CD8-positive, alpha-beta memory T cell (primary cell): ENCODE measurements around the gene LAD1. TPM values are rescaled to one million over a fixed set of nuclear protein-coding genes. Genes with fewer than 3 reads are reported as not detected.

Source experiments
- CTCF ChIA-PET: fragments of 350-600 bp; sonication (Branson Sonifier 250); formaldehyde crosslinking; loops from one replicate; lab custom pipeline; 2021; ENCODE audit warnings: antibody characterized with exemption; lab: Charles Lee
- POLR2A ChIA-PET: fragments of 350-600 bp; sonication (Branson Sonifier 250); formaldehyde crosslinking; loops from one replicate; lab custom pipeline; 2021; ENCODE audit warnings: antibody characterized with exemption; lab: Charles Lee
- DNase-seq, 5 donors: peaks; one replicate each; pipeline versions ENCODE4 v3.0.0 to v3.0.0-alpha.2; 2020 to 2022; ENCODE audit warnings: mixed read lengths in 1 of 5
- H3K27ac ChIP-seq: one replicate; pipeline ENCODE4 v1.7.0; 2013; ENCODE audit warnings: low read depth, mild to moderate bottlenecking, low read length, moderate library complexity
- H3K27me3 ChIP-seq: 2 replicates; pipeline ENCODE4 v1.7.0; 2013; ENCODE audit warnings: low read length, mild to moderate bottlenecking; ENCODE audit not compliant: insufficient read depth, poor library complexity, severe bottlenecking
- H3K36me3 ChIP-seq: 2 replicates; pipeline ENCODE4 v1.7.0; 2013; ENCODE audit warnings: mild to moderate bottlenecking, low read length, moderate library complexity; ENCODE audit not compliant: insufficient read depth
- H3K4me1 ChIP-seq: 2 replicates; pipeline ENCODE4 v1.7.0; 2013; ENCODE audit warnings: mild to moderate bottlenecking, low read length, moderate library complexity; ENCODE audit not compliant: insufficient read depth
- H3K4me3 ChIP-seq: 2 replicates; pipeline ENCODE4 v1.7.0; 2013; ENCODE audit warnings: mild to moderate bottlenecking, low read length
- H3K9me3 ChIP-seq: 2 replicates; pipeline ENCODE4 v1.7.0; 2013; ENCODE audit warnings: mild to moderate bottlenecking, low read length
- H3K27ac Mint-ChIP-seq, 8 donors: one replicate each; pipeline ENCODE4 v1.8.0; 2020 to 2021; ENCODE audit warnings: mixed read lengths in 8 of 8, mild to moderate bottlenecking in 6 of 8, inconsistent platforms in 3 of 8, moderate library complexity in 3 of 8
- H3K27me3 Mint-ChIP-seq, 2 donors: one replicate each; pipeline ENCODE4 v1.8.0; 2020 to 2021; ENCODE audit warnings: mixed read lengths in 2 of 2, mild to moderate bottlenecking in 1 of 2, moderate library complexity in 1 of 2
- H3K36me3 Mint-ChIP-seq, 3 donors: one replicate each; pipeline ENCODE4 v1.8.0; 2020 to 2021; ENCODE audit warnings: mixed read lengths in 3 of 3, inconsistent platforms in 1 of 3, mild to moderate bottlenecking in 1 of 3
- H3K4me1 Mint-ChIP-seq, 3 donors: one replicate each; pipeline ENCODE4 v1.8.0; 2020 to 2021; ENCODE audit warnings: mixed read lengths in 3 of 3, inconsistent platforms in 1 of 3, mild to moderate bottlenecking in 1 of 3
- H3K4me3 Mint-ChIP-seq, 7 donors: one replicate each; pipeline ENCODE4 v1.8.0; 2020 to 2021; ENCODE audit warnings: mixed read lengths in 7 of 7, mild to moderate bottlenecking in 6 of 7, moderate library complexity in 4 of 7, inconsistent platforms in 2 of 7
- H3K9me3 Mint-ChIP-seq, 5 donors: one replicate each; pipeline ENCODE4 v1.8.0; 2020 to 2022; ENCODE audit warnings: mixed read lengths in 5 of 5, mild to moderate bottlenecking in 3 of 5, moderate library complexity in 2 of 5, inconsistent platforms in 1 of 5
- polyA plus RNA-seq: library from polyadenylated mRNA; unstranded; fragments of 300-500 nt; fragmentation: Illumina TruSeq; gene quantifications from one replicate; pipeline ENCODE4 v1.2.3, GENCODE V29; 2021
- total RNA-seq, 2 experiments: library from RNA; stranded (reverse); gene quantifications; one replicate each; pipeline ENCODE4 v1.2.3, GENCODE V29; 2021

The LAD1 gene
- total and polyA plus RNA-seq, 3 experiments from 2014 or later = not detected

DNA sequence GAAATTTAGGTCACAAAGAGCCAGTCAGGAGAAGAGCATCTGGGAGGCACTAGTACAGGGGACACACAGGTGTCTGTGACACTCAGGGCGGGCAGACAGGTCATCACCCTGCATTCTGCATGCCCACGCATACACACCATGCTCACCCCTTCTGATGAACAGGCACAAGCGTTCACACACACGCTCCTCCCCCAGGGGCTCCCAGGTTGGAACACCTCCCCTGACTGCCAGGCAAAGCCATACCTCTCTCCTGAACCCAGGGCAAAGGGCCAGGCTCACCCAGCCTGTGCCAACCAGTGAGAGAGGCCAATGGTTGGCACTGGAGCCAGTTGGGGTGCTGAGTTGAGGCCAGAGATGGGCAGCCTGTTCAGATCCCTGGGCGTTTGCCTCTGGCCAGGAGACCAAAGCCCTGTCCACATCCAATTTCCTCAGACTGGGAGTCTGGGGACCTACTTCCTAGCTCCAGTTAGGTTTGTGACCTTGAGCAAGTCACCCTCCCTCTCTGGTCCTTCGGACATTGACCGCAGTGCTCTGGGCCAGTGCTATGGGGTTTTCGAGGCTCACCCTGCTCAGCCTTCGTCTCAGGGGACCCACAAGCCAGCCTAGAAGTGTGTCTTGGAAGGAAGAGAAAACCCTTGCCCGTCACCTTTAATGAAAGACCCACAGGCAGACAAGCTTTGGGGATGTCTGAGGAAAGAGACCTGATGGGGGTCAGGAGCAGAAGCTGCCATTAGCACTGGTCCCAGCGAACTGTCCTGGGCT is 5.8 kb upstream of the LAD1 start:
- Mint-ChIP-seq H3K27me3 (peaks cover 4 to 11% of the 10 kb centered on the region in 2 donors), H3K36me3 (no peaks in the 10 kb centered on the region), H3K9me3 (no peaks in the 10 kb centered on the region), H3K27ac (peak overlapping the region in 1 of 8 donors; percentile 72), H3K4me3 (no peak overlapping the region), H3K4me1 (peaks cover 0 to 3% (median 0%) of the 10 kb centered on the region in 3 donors)
- Histone ChIP-seq H3K4me1 (no peaks in the 10 kb centered on the region), H3K27me3 (no peaks in the 10 kb centered on the region), H3K27ac (no peak overlapping the region), H3K4me3 (no peak overlapping the region), H3K9me3 (no peaks in the 10 kb centered on the region), H3K36me3 (no peaks in the 10 kb centered on the region)
- DNase-seq = no peak
- ChIA-PET POLR2A (no interaction called here), CTCF (interaction anchor here (1.0 to 1.9 kb wide), 3 partner anchors 12 to 151 kb away, joined by 3 to 5 read pairs (median 4); no protein-coding TSS in a partner anchor)

DNA sequence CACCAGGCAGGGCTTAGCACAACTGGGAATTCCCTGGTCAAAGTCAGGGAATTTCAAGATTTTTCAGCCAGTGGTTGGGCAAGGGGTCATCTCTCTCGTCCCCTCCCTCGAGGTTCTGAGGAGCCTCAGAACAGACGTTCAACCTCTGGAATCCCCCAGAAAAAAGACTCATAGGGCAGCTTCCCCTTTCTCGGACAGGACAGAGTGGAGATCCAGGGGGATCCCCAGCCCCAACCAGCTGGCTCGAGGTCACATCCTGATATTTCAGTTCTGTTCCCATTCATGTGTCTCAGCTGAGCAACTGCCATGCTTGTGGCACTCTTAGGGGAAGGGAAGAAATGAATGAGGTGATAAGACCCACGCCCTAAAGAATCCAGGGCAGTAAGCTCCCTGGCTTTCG is 4.9 kb upstream of the LAD1 start:
- Mint-ChIP-seq H3K9me3 (no peaks in the 10 kb centered on the region), H3K4me1 (peaks cover 0 to 3% (median 0%) of the 10 kb centered on the region in 3 donors), H3K27ac (no peak overlapping the region), H3K36me3 (no peaks in the 10 kb centered on the region), H3K4me3 (no peak overlapping the region), H3K27me3 (peaks cover 4 to 14% of the 10 kb centered on the region in 2 donors)
- CTCF ChIA-PET = no interaction called here
- Histone ChIP-seq H3K27ac (no peak overlapping the region), H3K36me3 (no peaks in the 10 kb centered on the region), H3K4me3 (no peak overlapping the region), H3K9me3 (no peaks in the 10 kb centered on the region), H3K4me1 (no peaks in the 10 kb centered on the region), H3K27me3 (no peaks in the 10 kb centered on the region)
- POLR2A ChIA-PET = no interaction called here
- DNase-seq = no peak

DNA sequence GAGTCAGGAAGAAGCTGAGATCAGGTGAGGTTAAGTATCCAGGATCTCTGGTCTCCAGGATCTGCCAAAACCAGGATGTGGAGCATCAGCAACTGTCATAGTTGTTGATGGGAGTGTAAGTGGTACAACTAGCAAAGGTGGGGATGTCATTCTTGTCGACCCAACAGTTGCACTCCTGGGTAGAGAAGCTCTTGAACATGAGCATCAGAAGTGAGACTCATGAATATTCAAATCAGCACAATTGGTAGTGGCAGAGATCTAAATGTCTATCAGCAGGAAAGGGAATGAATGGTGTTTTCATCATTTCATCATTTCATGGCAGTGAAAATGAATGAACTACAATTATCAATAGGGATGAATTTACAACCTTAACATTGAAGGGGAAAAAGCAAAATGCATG is 4.2 kb upstream of the LAD1 start:
- H3K27ac ChIP-seq = no peak overlapping the region
- H3K4me1 ChIP-seq = no peaks in the 10 kb centered on the region
- ChIA-PET CTCF (no interaction called here), POLR2A (no interaction called here)
- peaks cover 0 to 8% (median 0%) of the 10 kb centered on the region in 3 donors for H3K4me1 Mint-ChIP-seq
- no peaks in the 10 kb centered on the region for H3K36me3 Mint-ChIP-seq
- H3K36me3 ChIP-seq = no peaks in the 10 kb centered on the region
- no peak overlapping the region for H3K27ac Mint-ChIP-seq
- peaks cover 8 to 14% of the 10 kb centered on the region in 2 donors for H3K27me3 Mint-ChIP-seq
- H3K27me3 ChIP-seq = no peaks in the 10 kb centered on the region
- no peaks in the 10 kb centered on the region for H3K9me3 Mint-ChIP-seq
- no peak overlapping the region for H3K4me3 ChIP-seq
- no peak for DNase-seq
- no peaks in the 10 kb centered on the region for H3K9me3 ChIP-seq
- H3K4me3 Mint-ChIP-seq = no peak overlapping the region

DNA sequence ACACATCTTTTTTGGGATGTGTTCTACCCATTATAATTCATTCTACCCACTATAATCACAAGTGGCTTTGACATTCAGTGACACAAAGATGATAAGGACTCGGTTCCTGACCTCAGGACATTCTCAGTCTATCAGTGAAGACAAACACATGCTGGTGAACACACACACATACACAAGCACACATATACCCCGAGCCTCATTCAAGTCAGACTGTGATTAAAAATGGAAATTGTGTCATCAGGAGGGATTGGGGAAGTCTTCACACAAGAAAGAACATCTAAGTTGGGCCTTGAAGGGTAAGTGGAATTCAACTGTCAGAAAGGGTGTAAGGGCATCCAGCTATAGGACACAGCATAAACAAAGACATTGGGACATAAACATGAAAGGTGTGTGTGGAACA is 2.6 kb upstream of the LAD1 start:
- Mint-ChIP-seq H3K27ac (no peak overlapping the region), H3K27me3 (peaks cover 17 to 23% of the 10 kb centered on the region in 2 donors), H3K4me3 (no peak overlapping the region), H3K4me1 (peaks cover 0 to 7% (median 0%) of the 10 kb centered on the region in 3 donors), H3K9me3 (no peaks in the 10 kb centered on the region), H3K36me3 (no peaks in the 10 kb centered on the region)
- Histone ChIP-seq H3K4me1 (no peaks in the 10 kb centered on the region), H3K4me3 (no peak overlapping the region), H3K27me3 (no peaks in the 10 kb centered on the region), H3K27ac (no peak overlapping the region), H3K9me3 (no peaks in the 10 kb centered on the region), H3K36me3 (no peaks in the 10 kb centered on the region)
- POLR2A ChIA-PET = no interaction called here
- DNase-seq = no peak
- CTCF ChIA-PET = no interaction called here

DNA sequence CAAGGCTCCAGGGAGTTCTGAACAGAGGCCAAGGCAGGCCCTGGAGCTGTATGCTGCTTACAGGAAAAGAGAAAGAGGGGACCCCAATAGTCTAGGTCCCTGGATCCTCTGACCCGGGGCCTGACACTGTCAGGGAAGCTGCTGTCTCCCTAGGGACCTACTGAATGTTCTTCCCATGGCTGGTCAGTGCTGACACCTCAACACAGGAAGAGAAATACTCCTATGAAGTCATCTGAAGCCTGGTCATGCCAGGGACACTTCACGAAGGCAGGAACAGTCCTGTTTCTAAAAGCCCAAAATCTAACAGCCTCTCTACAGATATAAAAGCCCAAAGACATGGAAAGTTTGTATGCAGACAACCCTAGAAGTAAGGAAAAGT is 1.7 kb upstream of the LAD1 start:
- Mint-ChIP-seq H3K27ac (no peak overlapping the region), H3K36me3 (peaks cover 0 to 2% (median 0%) of the 10 kb centered on the region in 3 donors), H3K27me3 (peaks cover 23 to 25% of the 10 kb centered on the region in 2 donors), H3K9me3 (no peaks in the 10 kb centered on the region), H3K4me1 (peaks cover 0 to 7% (median 0%) of the 10 kb centered on the region in 3 donors), H3K4me3 (no peak overlapping the region)
- Histone ChIP-seq H3K4me1 (no peaks in the 10 kb centered on the region), H3K4me3 (no peak overlapping the region), H3K9me3 (no peaks in the 10 kb centered on the region), H3K27me3 (no peaks in the 10 kb centered on the region), H3K36me3 (no peaks in the 10 kb centered on the region), H3K27ac (no peak overlapping the region)
- POLR2A ChIA-PET = no interaction called here
- no peak for DNase-seq
- CTCF ChIA-PET = interaction anchor here (1.2 kb wide), 1 partner anchor 9 kb away, joined by 3 read pairs; no protein-coding TSS in a partner anchor

DNA sequence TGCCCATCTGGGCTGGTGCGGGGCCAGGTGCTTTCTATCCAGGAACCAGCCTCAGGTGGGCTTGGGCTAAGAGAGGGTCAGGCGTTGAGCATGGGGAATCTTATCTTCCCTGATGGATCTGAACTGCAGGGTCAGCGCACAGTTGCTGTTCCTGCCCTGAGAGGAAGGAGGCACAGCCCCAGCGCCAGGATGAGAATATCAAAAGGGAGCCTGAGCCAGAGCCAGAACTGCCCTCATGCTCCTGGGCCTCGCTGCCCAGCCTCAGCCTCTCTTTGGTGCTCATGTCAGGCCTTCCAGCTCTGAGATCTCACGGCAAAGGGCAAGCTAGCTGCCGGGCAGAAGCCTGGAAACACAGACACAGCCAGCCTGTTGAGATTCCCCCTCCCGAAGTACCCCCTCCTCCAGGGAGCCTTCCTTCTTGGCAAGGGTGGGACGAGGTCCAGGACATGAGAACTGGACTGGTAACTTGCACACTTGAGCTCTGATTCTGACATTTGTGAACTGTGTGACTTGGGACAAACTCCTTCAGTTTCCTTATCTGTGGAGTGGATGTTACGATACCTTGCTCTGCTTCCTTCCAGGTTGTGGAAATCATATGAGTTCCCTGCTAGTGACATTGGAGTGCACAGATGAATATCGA is 1.2 kb upstream of the LAD1 start:
- peaks cover 0 to 2% (median 0%) of the 10 kb centered on the region in 3 donors for H3K36me3 Mint-ChIP-seq
- no peak overlapping the region for H3K4me3 Mint-ChIP-seq
- no peak overlapping the region for H3K27ac Mint-ChIP-seq
- no peaks in the 10 kb centered on the region for H3K9me3 Mint-ChIP-seq
- Histone ChIP-seq H3K4me1 (no peaks in the 10 kb centered on the region), H3K27ac (no peak overlapping the region), H3K4me3 (no peak overlapping the region), H3K27me3 (no peaks in the 10 kb centered on the region), H3K36me3 (no peaks in the 10 kb centered on the region), H3K9me3 (no peaks in the 10 kb centered on the region)
- ChIA-PET POLR2A (no interaction called here), CTCF (interaction anchor here (1.2 kb wide), 1 partner anchor 9 kb away, joined by 3 read pairs; no protein-coding TSS in a partner anchor)
- peaks cover 0 to 7% (median 0%) of the 10 kb centered on the region in 3 donors for H3K4me1 Mint-ChIP-seq
- H3K27me3 Mint-ChIP-seq = peaks cover 23 to 25% of the 10 kb centered on the region in 2 donors
- DNase-seq = no peak

DNA sequence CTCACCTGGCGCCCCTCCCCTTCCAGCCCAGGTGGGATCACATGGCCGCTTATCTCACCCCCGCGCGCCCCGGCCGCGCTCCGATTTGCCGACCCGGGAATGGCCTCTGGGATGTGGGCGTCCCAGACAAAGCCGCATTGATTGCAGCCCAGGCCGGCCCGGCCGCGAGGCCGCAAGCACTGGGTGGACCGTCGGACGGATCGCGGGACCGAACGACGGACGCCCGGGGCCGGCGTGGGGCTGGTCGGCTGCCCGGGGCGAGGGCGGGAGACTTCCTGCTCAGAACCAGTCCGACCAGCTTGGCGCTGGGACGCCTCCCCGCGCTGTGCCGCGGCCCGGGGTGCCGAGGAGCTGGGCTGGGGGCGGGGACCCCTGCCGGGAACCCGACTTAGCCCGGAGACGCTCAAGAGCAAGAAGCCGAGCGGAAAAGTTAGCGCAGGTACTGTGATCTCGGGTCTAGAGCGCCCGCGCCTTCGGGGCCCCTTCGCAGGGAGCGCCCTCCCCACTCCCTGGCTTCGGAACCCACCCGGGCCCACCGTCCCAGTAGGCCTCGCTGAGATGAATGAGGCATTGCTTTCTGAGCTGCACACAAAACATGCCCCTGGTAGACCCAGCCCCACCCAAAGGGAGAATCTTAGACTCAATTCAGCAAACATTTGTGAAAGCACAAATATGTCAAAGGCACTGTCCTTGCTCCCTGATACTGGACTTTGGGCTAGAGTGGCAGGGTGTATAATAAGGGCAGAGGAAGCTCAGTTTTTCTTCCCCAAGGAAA is 415 bp upstream of the LAD1 start:
- H3K4me1 Mint-ChIP-seq = peaks cover 0 to 7% (median 0%) of the 10 kb centered on the region in 3 donors
- no peak for DNase-seq
- no peaks in the 10 kb centered on the region for H3K9me3 Mint-ChIP-seq
- no peak overlapping the region for H3K27ac Mint-ChIP-seq
- POLR2A ChIA-PET = no interaction called here
- CTCF ChIA-PET = no interaction called here
- H3K4me3 ChIP-seq = no peak overlapping the region
- no peaks in the 10 kb centered on the region for H3K4me1 ChIP-seq
- H3K27me3 ChIP-seq = no peaks in the 10 kb centered on the region
- peaks cover 24 to 25% of the 10 kb centered on the region in 2 donors for H3K27me3 Mint-ChIP-seq
- H3K36me3 ChIP-seq = no peaks in the 10 kb centered on the region
- no peak overlapping the region for H3K27ac ChIP-seq
- peaks cover 0 to 2% (median 0%) of the 10 kb centered on the region in 3 donors for H3K36me3 Mint-ChIP-seq
- H3K4me3 Mint-ChIP-seq = no peak overlapping the region
- H3K9me3 ChIP-seq = no peaks in the 10 kb centered on the region
